Activated CD8-positive, alpha-beta memory T cell treated with anti-CD3 and anti-CD28 coated beads for 24 hours (primary cell): ENCODE measurements around the gene METTL24.
"Not testable (repeated sequence)": the region's sequence is repeated elsewhere in the genome, so short reads cannot be mapped to it uniquely, and the experiment has no call there.

ENCODE experiments used
- DNase-seq: peaks from one replicate; pipeline ENCODE4 v3.0.0-alpha.2; 2020

The METTL24 gene

DNA sequence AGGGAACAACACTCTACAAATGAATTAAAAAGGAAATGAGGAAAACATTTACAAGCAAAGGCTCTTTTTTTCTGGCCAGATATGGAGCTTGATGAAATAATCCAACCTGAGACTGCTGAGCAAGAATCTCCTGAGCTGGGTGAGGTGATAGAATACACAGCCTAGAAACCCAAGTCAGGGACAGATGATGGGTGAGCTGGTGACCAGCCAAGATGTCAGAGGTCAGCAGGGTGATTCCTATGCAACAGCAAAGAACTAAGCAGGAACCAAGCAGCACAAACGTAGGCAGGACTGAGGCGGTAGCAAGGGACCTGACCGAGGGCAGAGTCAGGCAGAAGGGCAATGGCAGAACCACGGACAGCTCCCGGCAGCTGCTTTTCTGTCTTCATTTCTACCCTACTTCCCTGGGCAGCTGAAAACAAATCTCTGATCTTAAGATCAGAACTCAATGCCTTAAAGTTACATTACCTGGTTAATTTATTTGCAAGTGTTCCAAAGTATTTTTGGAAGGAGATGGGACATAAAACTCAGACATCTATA is 102.9 kb downstream of the METTL24 start:
- no peak for DNase-seq

DNA sequence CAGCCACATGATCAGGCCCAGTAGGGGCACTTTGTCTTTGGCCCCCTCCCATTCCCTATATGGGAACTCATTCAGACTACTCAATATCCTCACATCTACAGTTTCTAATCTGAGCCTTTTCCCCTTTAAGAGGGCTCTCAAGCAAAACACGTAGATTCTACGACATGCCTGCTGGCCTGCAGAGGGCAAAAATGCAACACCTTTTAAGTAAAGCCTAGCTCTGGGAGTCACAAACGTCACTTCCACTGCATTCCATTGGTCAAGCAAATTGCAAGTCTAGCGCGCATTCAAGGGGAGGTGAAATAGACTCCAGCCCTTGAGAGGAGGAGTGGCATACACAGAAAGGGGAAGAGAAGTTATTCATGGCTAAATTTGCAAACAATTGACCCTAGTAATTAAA is 107.3 kb downstream of the METTL24 start:
- DNase-seq, result no peak

DNA sequence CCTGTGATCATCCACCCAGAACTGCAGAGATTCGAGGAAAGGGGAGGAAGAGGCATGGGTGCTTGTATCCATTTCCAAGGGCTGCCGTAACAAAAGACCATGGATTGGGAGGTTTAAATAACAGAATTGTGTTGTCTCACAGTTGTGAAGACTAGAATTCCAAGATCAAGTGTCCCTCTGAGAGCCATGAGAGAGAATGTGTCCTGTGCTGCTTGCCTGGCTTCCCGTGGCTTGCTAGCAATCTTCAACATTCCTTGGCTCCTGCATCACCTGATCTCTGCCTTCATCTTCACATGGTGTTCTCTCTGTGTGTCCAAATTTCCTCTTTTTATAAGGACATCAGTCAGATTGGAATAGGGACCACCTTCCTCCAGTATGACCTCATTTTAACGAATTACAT is 108.1 kb downstream of the METTL24 start:
- DNase-seq, result no peak

DNA sequence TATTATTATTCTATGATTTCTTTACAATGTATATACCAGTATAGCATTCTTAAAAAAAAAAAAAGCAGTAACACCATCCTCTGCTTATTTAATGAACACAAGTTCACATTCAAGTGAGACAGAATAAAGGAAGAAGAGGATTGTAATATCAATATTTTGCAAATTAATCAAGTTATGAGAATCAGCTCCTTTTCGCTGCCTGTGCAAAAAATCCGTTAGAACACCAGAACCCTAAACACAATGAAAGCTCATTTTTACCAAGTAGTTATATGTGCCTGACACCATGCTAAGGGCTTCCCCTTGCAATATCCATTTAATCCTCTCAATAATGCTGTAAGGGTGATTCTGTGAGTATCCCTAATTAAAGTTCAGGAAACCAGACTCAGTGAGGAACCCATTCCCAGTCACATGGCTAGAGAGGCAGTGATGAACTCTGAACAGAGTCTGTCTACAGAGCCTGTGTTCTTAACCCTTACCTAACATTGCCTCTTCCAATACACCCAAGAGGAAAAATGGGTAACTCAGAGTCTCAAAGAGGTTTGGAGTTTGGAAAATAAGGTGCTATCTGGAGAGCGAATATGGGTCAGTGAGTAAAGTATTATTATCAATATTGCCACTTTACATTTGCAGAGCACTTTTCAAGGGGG is 111.1 kb downstream of the METTL24 start:
- DNase-seq, result no peak

DNA sequence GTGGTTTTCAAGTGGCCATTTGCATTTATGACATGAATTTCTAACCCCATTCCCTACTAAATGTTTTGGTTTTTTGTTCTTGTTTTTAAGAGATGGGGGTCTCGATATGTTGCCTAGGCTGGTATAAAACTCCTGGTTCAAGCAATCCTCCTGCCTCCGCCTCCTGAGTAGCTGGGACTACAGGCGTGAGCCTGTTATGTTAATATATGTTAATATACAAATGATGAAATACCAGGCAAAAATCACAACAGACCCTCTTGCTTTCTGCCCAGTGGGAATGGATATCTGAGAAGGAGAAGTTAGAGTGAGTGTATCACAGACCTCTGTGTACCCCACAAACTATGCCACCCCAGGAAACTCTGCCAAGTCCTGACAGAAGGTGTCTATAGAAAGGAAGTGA is 111.8 kb downstream of the METTL24 start:
- no peak for DNase-seq

DNA sequence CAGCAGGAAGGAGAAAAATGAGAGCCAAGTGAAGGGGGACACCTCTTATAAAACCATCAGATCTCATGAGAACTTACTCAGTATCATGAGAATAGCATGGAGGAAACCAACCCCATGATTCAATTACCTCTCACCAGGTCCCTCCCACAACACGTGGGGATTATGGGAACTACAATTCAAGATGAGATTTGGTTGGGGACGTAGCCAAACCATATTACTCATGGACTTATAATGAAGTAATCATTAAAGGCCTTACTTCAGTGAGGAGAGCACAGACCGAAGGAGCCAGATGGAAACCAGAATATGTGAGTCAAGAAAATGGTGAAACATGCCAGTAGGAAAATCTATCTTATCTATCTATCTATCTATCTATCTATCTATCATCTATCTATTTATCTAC is 113.5 kb downstream of the METTL24 start:
- not testable (repeated sequence) for DNase-seq

DNA sequence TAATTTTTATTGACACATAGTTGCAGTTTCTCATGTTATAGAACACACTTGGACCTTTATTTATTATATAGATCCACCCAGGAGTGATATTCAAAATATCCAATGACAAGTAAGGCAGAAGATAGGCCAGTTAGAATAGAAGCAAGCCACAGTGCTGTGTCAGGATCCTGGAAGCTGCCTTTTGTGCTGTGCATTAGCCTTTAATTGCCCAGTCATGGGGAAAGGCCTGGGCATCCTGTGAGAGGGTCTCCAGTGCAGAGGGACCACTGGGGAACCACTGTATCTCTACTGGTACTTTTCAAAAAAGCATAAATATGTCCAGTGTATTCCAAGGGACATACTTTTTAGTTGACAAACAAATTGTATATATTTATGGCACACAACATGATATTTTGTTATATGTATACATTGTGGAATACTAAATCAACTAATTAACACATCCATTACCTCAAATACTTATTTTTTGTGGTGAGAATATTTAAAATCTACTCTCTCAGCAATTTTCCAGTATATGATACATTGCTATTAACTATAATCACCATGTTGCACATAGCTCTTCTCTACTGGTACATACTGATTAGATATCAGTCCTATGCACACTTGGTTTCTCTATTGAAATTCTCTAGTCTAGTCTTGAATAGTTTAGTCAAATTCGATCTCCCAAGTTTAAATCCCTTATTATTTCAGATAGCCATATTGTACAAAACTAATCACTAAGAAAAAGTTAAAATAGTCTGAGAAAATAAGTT is 118.4 kb downstream of the METTL24 start:
- no peak for DNase-seq

DNA sequence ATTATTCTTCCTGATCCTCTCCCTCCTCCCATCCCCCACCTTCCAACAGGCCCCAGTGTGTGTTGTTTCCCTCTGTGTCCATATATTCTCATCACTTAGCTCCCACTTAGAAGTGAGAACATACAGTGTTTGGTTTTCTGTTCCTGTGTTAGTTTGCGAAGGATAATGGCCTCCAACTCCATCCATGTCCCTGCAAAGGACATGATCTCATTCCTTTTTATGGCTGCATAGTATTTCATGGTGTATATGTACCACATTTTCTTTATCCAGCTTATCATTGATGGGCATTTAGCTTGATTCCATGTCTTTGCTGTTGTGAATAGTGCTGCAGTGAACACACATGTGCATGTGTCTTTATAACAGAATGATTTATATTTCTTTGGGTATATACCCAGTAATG is 122.1 kb downstream of the METTL24 start:
- DNase-seq, result not testable (repeated sequence)

DNA sequence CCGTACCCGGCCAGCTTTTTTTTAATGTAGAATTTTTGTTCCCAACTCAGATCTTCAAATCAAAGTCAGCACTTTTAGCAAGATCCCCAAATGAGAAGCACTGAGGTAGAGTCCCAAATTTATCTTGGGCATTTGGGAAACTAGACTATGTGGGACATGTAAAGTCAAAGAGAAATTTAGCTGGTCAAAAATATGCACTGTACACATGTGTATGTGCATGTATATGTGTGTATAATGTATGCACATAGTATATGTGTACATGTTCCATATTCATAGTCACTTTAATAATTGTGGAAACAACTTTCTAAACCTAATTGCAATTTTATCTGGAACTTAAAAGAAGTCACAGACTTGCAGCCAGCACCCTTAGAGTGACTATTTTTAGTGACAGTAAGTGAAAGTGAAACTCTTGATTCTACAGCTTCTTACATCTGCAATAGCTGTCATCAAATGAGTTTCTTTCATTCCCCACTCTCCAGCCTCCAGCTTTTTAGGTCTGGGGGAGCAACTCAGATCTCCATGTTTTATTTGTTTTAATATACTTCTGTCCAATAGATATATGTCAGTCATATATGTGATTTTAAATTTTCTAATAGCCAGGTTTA is 124.3 kb downstream of the METTL24 start:
- DNase-seq, result no peak

DNA sequence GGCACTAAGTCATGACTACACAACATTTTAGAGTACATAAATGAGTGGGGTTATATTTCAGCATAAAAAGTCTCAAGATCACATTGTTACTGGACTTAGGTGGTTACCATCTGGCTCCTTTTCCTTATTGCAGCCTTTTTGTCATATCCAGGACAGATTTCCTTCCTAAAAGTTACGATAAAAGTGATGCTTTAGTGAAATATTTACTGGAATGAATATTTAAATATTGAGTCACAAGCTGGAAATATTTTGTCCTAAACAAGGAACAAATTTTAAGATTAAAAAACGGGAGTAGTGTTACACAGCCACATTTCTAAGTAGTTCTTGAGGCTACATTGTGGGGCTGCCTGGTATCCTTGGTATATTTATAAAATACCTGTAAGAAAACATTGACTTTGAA is 125.7 kb downstream of the METTL24 start:
- no peak for DNase-seq

DNA sequence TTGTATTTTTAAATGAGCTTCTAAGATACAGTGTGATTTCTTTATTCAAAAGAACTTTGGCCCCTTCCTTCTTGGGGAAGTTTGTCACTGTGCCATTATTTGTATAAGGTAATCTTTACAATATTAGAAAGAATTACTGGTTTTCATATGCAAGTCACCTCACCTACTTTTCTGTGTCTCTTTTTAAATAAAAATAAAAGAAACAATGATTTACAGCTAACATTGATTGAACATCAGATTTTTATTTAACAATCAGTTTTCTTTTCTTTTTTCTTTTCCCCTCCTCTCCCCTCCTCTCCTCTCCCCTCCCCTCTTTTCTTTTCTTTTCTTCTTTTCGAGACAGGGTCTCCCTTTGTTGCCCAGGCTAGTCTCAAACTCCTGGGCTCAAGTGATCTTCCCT is 131.9 kb downstream of the METTL24 start:
- DNase-seq, result no peak

DNA sequence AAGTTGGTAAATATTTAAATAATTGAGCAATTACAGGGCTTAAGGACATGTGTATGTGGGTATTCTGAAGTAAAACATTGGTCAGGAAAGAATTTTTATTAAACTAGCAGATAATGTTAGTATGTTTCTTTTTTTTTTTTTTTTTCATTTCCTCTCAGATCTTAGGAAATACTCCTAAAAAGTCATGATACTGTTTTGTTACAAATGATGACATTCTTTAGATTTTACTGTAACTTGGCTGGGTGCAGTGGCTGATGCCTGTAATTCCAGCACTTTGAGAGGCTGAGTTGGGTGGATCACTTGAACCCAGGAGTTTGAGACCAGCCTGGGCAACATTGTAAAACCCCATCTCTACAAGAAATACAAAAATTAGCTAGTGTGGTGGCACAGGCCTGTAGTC is 136.4 kb downstream of the METTL24 start:
- no peak for DNase-seq

DNA sequence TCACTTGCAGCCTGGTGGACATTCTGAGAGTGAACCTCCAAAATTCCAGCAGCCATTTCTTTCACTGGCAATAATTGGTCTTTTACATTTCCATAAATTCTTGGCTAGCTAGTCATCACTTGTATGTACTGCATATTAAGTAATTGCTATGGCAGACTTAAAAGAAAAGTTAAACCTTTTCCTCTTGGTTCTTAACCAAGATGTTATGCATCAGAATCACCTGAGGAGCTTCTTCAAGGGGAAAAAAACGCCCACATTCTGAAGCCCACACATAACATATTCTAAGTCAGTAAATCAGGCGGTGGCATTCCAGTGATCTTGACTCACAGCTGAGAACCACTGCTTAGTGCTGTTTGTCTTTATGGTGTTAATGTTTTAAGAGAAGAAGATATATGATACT is 140.9 kb downstream of the METTL24 start:
- DNase-seq, result no peak

DNA sequence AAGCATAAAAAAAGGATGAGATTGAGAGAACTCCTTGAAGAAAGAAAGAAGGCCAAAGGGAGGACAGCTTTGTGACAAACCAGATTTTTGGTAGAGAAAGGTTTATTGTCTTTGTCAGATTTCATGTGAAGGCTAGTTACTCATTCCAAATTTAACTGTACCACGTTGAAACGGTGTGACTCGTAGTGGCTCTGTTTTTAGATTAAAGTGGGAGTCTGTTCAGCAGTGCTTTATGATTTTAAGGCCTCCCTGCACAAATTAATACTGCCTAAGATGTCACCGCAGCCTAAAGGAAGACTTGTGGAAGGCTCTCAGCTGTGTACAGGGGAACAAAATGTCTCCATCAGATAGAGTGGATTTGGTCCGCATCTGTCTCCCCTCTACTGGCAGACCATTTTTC is 142.0 kb downstream of the METTL24 start:
- no peak for DNase-seq

DNA sequence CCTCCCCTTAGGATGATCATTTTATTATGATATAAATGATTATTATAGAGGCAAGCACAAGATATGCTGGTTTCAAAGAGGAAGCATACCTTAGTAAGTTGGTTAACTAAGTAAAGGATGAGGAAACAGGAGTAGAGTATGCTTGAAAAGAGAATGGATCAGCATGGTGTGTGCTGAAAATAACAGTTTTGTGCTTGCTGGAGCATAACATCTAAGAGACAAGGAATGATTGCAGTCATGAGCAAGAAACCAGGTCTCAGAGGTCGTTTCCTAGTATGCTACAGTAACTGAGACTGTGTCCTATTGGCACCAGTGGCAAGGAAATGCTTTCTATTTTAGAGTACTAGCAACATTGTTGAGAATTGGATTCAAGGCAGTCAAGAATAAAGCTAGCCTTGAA is 143.8 kb downstream of the METTL24 start:
- no peak for DNase-seq

DNA sequence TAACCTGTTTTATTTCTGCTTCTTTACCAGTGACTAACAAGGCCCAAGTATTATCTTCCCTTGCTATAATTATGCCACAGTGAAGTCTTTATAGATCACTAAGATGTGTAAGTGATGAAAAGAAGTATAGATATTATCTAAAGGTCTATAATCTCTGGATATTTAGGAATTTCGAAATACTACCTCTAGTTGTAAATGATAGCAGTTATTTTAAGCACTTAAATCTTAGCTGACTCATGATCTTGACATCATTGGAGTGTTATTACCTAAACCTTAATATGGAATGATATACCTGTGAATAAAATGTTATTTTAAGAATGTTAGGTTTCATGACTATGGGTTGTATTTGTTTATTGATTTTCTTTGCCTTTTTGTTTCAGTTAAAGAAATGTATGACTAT is 146.4 kb downstream of the METTL24 start:
- no peak for DNase-seq

DNA sequence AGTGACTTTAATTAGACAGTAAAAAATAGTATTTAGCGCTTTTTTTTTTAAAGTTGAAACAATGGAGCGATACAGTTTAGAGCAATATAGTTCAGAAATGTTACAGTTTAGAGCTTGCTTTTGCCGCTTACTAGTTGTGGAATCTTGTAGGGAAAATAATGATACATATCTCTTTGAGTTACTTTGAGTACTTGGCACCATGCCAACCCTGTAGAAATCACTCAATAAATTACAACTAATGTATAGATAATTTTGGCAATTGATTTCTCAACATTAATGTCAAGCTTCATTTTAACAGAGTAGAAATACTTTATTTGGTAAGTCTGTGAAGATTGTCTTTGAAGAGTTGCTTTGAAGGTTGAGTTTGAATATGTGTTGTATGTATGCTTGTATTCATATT is 150.5 kb downstream of the METTL24 start:
- DNase-seq, result no peak

DNA sequence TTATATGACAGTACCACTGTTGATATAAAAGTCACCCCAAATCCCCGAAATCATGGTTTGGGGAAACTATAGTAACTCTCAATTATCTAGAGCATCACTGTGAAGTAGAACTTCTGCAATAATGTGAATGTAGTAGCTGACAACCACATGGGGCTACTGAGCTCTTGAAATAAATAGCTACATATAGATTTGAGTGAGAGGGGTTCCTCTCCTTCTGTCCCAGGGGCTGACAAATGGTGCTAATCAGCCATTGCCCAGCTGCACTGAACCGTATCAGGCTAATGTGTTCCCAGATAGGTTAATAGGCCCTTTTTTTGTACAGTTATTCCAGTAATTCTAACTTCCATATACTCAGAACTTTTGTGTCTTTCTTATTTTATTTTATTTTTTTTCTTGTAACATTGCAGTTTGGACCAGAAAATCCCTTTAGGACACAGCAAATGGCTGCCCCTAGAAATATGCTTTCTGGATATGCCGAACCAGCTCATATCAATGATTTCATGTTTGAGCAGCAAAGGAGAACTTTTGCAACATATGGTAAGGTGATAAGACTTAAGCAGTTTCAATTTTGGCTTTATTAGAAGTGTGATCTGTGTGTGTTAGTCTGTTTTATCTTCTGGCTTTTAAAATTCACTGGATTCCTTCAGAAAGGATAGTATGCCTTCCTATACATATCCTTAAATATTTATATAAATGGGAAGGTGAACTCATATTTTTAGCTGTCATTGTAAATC is 156.8 kb downstream of the METTL24 start:
- DNase-seq, result no peak

DNA sequence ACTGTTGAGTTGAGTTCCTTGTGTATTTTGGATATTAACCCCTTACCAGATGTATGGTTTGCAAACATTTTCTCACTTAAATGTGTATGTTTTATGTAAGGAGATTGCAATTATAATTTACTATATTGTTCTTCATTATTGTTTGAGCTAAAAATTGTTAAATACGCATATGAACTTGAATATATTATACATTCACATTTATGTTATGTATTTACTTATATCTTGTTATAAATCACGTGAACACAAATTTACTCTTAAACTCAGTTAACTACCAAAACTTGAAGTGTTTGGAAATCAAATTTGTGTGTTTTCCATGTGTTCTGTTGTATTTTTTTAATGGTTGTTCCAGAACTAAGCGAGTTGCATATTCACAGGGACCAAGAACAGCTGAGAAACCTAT is 159.6 kb downstream of the METTL24 start:
- DNase-seq, result no peak

DNA sequence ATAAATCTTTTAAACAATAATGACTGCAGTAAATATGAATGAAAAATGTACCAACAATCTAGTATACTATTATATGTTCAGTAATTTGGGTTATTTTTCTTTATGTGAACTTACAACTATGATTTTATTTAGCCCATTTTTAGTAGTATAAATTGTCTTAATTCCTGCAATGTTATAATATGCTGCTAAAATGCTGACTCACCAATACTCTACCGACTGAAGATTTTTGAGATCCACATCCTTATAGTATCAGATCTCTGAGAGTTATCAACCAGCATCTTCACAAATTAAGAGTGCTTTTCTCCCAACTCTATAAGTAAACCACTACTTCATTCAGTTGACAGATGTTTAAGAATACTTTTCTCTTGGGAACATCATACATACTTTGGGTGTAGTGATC is 161.3 kb downstream of the METTL24 start:
- no peak for DNase-seq

DNA sequence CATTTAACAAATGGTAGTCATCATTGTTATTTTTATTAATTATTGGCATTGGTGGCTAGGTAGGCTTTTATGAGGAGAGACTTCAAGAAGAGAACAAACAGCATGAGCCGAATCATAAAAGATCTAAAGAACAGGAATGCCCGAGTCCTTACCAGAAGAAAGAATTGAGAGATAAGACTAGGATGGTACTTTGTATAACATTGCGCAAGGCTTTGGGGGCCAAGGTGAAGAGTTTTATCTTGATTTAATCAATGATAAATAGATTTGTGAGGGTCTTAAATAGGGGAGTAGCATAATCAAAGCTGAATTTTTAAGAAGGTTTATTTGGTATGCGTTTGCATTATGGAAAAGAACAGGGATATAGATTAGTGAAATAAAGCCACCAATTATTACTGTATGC is 162.5 kb downstream of the METTL24 start:
- no peak for DNase-seq
